Psoas muscle (tissue), 8 donors: ENCODE results near the gene RCOR1. TPM values are rescaled to one million over a fixed set of nuclear protein-coding genes. Genes with fewer than 3 reads are reported as not detected.

Experiments
- ATAC-seq, 4 donors: fragments of 200-7000 bp; cut with Tn5 transposase; one replicate each; pipeline ENCODE4 v1.9.1; 2020; ENCODE audit warnings: moderate library complexity in 3 of 4, mild to moderate bottlenecking in 2 of 4
- DNase-seq, 2 donors: peaks; one replicate each; pipeline ENCODE4 v3.0.0-alpha.2; 2020
- H3K27ac ChIP-seq: fragments of 200-600 bp; one replicate; pipeline ENCODE4 v1.8.0; 2022
- H3K27me3 ChIP-seq, 3 donors: fragments of 200-600 bp in 1 of 3; one replicate each; pipeline versions ENCODE4 v1.6.1 to v1.8.0; 2013 to 2022; ENCODE audit warnings: low read length in 2 of 3, mild to moderate bottlenecking in 2 of 3, moderate library complexity in 1 of 3; ENCODE audit not compliant: insufficient read depth in 3 of 3
- H3K36me3 ChIP-seq, 2 donors: fragments of 200-600 bp in 1 of 2; one replicate each; pipeline versions ENCODE4 v1.6.1 to v1.8.0; 2013 to 2022; ENCODE audit warnings: low read depth in 1 of 2, mild to moderate bottlenecking in 1 of 2, moderate library complexity in 1 of 2; ENCODE audit not compliant: insufficient read depth in 1 of 2
- H3K4me1 ChIP-seq: fragments of 200-600 bp; one replicate; pipeline ENCODE4 v1.8.0; 2022
- H3K4me3 ChIP-seq: fragments of 200-600 bp; one replicate; pipeline ENCODE4 v1.8.0; 2022; ENCODE audit warnings: mild to moderate bottlenecking
- H3K9me3 ChIP-seq: fragments of 200-600 bp; one replicate; pipeline ENCODE4 v1.8.0; 2022
- CTCF ChIP-seq: fragments of 200-600 bp; IDR thresholded peaks from one replicate; pipeline ENCODE4 v1.8.0; 2022; ENCODE audit warnings: antibody characterized with exemption
- WGBS, 3 donors: extraction: QIAGEN DNeasy Blood & Tissue Kit; methylation state at CpG; one replicate each; pipeline versions ENCODE4 v1.1.6 to v1.1.7; 2013; 5-methylcytosine and 5-hydroxymethylcytosine counted together
- intact Hi-C, 2 donors: fragments of 100-400 bp; cut with DNase I; formaldehyde crosslinking; loops; one replicate each; pipeline versions ENCODE4 v1.11.0 to v1.14.2; 2022
- polyA plus RNA-seq, 3 donors: library from polyadenylated mRNA; stranded (reverse); fragments of 200-250 nt; gene quantifications; one replicate each; pipeline ENCODE4 v1.2.3, GENCODE V29; 2013
- total RNA-seq, 4 donors: library from RNA; stranded (reverse); fragmentation: NEBNext Ultra II Directional in 2 of 4; extraction: Animal tissue kit (Norgen Biotek cat#: 25700) in 2 of 4; gene quantifications; one replicate each; pipeline versions ENCODE4 v1.2.1 to v1.2.4, GENCODE V29; 2021 to 2023
- donor health status: healthy with polysubstance abuse.
- donor health status: DM: no; HTN: no; CAD: no; lungs with moderate emphysema.
- donor health status: Bipolar disorder and iron deficiency.
- donor health status: healthy.
- donor health status: DM: yes; HTN: yes; CAD: no.
- donor health status: DM: no; HTN: no; CAD: no.
- donor health status: DM: no; HTN: no; CAD: no.
- donor health status: DM: yes; HTN: yes; CAD: no.

The RCOR1 gene
- total and polyA plus RNA-seq, 7 donors: 6.0 to 17.7 (median 14.3) TPM

- H3K27ac ChIP-seq: no peak overlapping the region
- WGBS, 3 donors: 49 to 59% (median 58%) methylated on average over 10 of the region's 10 CpGs
- ATAC-seq (peak; percentile 58 to 76 (median 66)), DNase-seq (no peak)
- peak; percentile 66 for TF ChIP-seq CTCF
- no peaks in the 10 kb centered on the region for H3K27me3 ChIP-seq
- peaks cover 9% of the 10 kb centered on the region for H3K4me1 ChIP-seq
- H3K36me3 ChIP-seq: no peaks in the 10 kb centered on the region
- H3K9me3 ChIP-seq: no peaks in the 10 kb centered on the region
- H3K4me3 ChIP-seq: no peak overlapping the region
- intact Hi-C loops: loop anchor here in 1 of 2 donors (10.0 kb wide), 1 partner anchor 140 kb away; no protein-coding TSS in a partner anchor
These were observed 182.1 kb downstream of the RCOR1 start for GRCh38 chr14:102774391-102775153.

DNA sequence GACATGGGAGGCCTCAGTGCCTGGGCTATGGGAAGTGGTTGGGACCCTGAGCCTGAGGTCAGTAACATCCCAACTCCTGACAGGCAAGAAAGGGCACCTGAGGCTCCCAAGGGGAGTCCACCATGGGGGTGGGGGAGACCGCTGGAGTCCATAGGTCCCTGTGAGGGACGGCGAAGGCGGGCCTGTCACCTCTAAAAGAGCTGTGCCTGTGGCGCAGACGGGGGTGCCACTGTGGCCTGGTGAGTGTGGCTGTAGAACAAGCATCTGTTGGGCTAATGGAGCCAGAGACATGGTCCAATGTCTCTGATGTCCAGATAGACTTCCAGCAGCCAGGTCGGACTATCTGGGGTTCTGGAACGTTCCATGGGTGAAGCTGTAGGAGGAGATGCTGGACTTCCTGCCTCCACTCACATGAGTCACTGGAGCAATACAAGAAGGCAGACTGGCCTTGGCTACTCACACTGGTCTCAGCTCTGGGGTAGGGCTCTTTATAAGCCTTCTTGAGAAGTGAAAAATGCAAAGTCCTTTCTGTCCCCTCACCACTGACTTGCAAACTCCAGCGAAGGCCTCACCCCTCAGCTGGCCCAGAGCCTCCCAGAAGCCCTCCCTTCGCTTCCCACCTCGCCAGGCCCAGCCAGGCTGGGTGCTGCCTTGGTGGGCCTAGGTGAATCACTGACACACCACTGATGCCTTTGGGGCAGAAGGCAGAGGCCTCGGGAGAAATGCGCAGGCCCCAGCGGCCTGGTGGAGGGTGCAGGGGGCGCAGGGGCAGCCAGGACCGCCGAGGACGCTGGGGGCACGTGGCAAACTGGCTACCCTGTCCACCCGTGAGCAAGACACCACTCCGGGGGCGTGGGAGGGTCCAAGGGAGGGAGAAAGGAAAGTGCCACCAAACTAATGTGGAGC, 183.7 kb downstream of the RCOR1 start:
- Histone ChIP-seq H3K36me3 (no peaks in the 10 kb centered on the region), H3K4me1 (peaks cover 12% of the 10 kb centered on the region), H3K9me3 (no peaks in the 10 kb centered on the region), H3K27ac (peak overlapping the region; percentile 76), H3K27me3 (no peaks in the 10 kb centered on the region), H3K4me3 (peak overlapping the region; percentile 47)
- no peak for TF ChIP-seq CTCF
- DNase-seq (peak in 1 of 2 donors; percentile 23), ATAC-seq (peak; percentile 52 to 62 (median 57))
- intact Hi-C loops: loop anchor here (2.0 to 10.0 kb wide), 2 partner anchors 139 to 143 kb away; no protein-coding TSS in a partner anchor
- 81 to 87% (median 82%) methylated on average over 22 of the region's 22 CpGs for WGBS, 3 donors

- H3K36me3 ChIP-seq: no peaks in the 10 kb centered on the region
- H3K4me3 ChIP-seq: peak within 1 kb of the TSS; percentile 84
- ATAC-seq (peak; percentile 36 to 78 (median 67)), DNase-seq (peak; percentile 69 to 80)
- no peaks in the 10 kb centered on the region for H3K27me3 ChIP-seq
- TF ChIP-seq CTCF: no peak
- peaks cover 12% of the 10 kb centered on the region for H3K4me1 ChIP-seq
- 12 to 37% (median 28%) methylated on average over 56 to 163 of the region's 163 CpGs for WGBS, 3 donors
- intact Hi-C loops: loop anchor here (2.0 to 10.0 kb wide), 2 partner anchors 138 to 142 kb away; no protein-coding TSS in a partner anchor
- H3K9me3 ChIP-seq: no peaks in the 10 kb centered on the region
- peak within 1 kb of the TSS; percentile 79 for H3K27ac ChIP-seq
These were observed 184.6 kb downstream of the RCOR1 start, which contains the start of gene TRAF3 for GRCh38 chr14:102776761-102777710. TRAF3 (plus strand) TSS chr14:102777449; CDS start chr14:102870202, 92,753 bp downstream.
